ENCODE data around the gene LBH. TPM values are rescaled to one million over a fixed set of nuclear protein-coding genes. Genes with fewer than 3 reads are reported as not detected.

The LBH gene
- polyA plus RNA-seq, 1 of the 3 experiments (the other 2 are of a cell fraction) = 22.8 TPM

GRCh38 chr2:30300456-30301221 lies 69.3 kb downstream of the LBH start (continued):
- TF ChIP-seq, protein P1, sequence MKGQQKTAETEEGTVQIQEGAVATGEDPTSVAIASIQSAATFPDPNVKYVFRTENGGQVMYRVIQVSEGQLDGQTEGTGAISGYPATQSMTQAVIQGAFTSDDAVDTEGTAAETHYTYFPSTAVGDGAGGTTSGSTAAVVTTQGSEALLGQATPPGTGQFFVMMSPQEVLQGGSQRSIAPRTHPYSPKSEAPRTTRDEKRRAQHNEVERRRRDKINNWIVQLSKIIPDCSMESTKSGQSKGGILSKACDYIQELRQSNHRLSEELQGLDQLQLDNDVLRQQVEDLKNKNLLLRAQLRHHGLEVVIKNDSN (IDR thresholded peaks at IDR 0.05; ENCODE audit: borderline replicate concordance, low read depth) = no peak
- TF ChIP-seq RFX5 (IDR thresholded peaks at IDR 0.05; ENCODE audit: low read length) (no peak), FOSL2 (IDR thresholded peaks at IDR 0.05; ENCODE audit: borderline replicate concordance, low read depth) (peak; percentile 63; the same call in 1 of the 2 replicates), GABPA (IDR thresholded peaks at IDR 0.05; ENCODE audit: low read depth) (no peak), TEAD4 (IDR thresholded peaks at IDR 0.05; ENCODE audit: borderline replicate concordance, insufficient read depth) (peak; percentile 97), POLR2AphosphoS5 (IDR thresholded peaks at IDR 0.05; ENCODE audit: low read depth, low read length) (peak; percentile 88), REST (IDR thresholded peaks at IDR 0.05; ENCODE audit: low read depth, low read length) (peak; percentile 44; the same call in 1 of the 2 replicates)

DNA sequence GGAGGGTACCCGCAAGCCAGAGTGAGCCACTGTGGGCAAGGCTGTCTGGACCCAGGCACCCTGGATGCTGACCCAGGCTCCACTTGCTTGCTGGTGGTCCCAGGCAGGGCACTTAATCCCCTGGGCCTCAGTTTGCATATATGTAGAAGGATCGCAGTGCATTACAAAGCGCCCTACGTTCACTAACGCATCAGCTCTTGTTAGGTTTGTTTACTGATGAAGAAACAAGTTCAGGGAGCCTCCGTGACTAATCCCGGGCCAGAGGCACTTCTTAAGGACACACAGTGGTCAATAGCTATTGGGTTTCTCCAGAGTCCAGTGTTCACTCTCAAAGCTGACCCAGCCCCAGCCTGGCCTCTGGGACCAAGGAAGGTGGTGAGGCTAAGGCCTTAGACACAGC lies 70.2 kb downstream of the LBH start:
- Histone ChIP-seq H4K20me1 (ENCODE audit: insufficient read depth) (no peaks in the 10 kb centered on the region), H3K27me3 (ENCODE audit: insufficient read depth) (no peaks in the 10 kb centered on the region), H2AFZ (ENCODE audit: low read depth) (no peak overlapping the region), H3K27ac (ENCODE audit: low read depth in 2 of 2, low read length in 1 of 2) (peak overlapping the region; percentile 84 to 87), H3F3A (replicated peaks; ENCODE audit: insufficient read depth) (peaks cover 12% of the 10 kb centered on the region), H3K79me2 (ENCODE audit: insufficient read depth) (no peaks in the 10 kb centered on the region), H3K4me3 (ENCODE audit: low read depth in 2 of 2, low read length in 1 of 2) (no peak overlapping the region), H3K9me2 (no peaks in the 10 kb centered on the region), H3K9me3 (no peaks in the 10 kb centered on the region), H3K4me1 (ENCODE audit: control insufficient read depth in 1 of 2, insufficient read depth in 2 of 2, low read depth in 1 of 2, low read length in 1 of 2) (peaks cover 27 to 39% of the 10 kb centered on the region in 2 experiments), H3K4me2 (peak overlapping the region; percentile 48), H3K9ac (peak overlapping the region; percentile 62), H3K36me3 (replicated peaks in 1 of 2; ENCODE audit: control insufficient read depth in 1 of 2, insufficient read depth in 2 of 2, low read length in 1 of 2) (no peaks in the 10 kb centered on the region)
- ChIA-PET CTCF (interaction anchor here (0.6 to 1.5 kb wide), 5 partner anchors 14 to 410 kb away, joined by 3 to 4 read pairs (median 3); no protein-coding TSS in a partner anchor), POLR2A (no interaction called here)
- TF ChIP-seq MEF2A (IDR thresholded peaks at IDR 0.05; ENCODE audit: borderline replicate concordance, low read depth) = no peak
- TF ChIP-seq JUND (IDR thresholded peaks at IDR 0.05) = no peak
- no peak for TF ChIP-seq TAF1 (IDR thresholded peaks at IDR 0.05; ENCODE audit: borderline replicate concordance, low read depth, low read length)
- no peak for TF ChIP-seq TCF12 (IDR thresholded peaks at IDR 0.05)
- TF ChIP-seq GATA2 (CRISPR knock-in tag; IDR thresholded peaks at IDR 0.05) = no peak
- TF ChIP-seq POLR2AphosphoS5 (IDR thresholded peaks at IDR 0.05; ENCODE audit: low read depth, low read length) = no peak
- no peak for TF ChIP-seq TEAD4 (IDR thresholded peaks at IDR 0.05; ENCODE audit: borderline replicate concordance, insufficient read depth)
- TF ChIP-seq SMC3 (IDR thresholded peaks at IDR 0.05; ENCODE audit: low read depth, low read length) = no peak
- no peak for TF ChIP-seq EZH2phosphoT487 (IDR thresholded peaks at IDR 0.05; ENCODE audit: borderline replicate concordance, low read depth)
- no peak for TF ChIP-seq FOXJ3 (CRISPR knock-in tag; IDR thresholded peaks at IDR 0.05)
- TF ChIP-seq RFX5 (IDR thresholded peaks at IDR 0.05; ENCODE audit: low read length) = no peak
- no peak for DNase-seq
- 82% methylated on average over 7 of the region's 7 CpGs for WGBS (ENCODE audit: low lambda C conversion rate)

Measured in SK-N-SH (cell line).